ENCODE measurements around the gene CKMT2. TPM values are rescaled to one million over a fixed set of nuclear protein-coding genes. Genes with fewer than 3 reads are reported as not detected.

CKMT2 gene
- total and polyA plus RNA-seq, 8 donors: 0.82 to 3.2 (median 1.9) TPM

DNA sequence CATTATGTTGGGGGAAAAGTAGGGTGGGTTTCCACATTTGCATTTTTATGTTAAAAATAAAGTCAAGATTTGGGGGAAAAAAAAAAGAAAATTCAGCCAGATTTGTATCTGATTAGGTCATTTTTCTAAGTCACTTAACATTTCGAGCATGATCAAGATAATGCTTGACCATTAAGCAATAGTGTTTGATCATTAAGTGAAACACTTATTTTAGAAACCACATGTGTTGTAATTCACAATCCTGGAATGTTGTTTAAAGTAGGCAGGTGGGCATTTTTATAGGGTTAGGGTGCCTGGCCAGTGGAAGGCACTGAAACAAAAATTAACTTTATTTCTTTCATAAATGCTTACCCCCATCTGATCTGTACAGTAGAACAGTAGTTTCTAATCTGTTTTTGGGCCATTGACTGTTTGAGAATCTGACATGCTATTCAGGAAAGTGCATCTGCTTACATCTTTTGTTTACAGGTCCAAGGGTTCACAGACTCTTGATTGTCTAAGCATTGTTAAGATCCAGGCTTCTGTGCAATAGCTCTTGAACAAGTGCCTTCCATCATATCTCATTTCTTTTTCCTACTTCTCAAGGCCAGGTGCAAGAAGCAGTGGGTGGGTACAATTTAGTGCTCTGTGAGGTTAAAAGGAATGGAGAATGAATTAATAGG lies 77.4 kb downstream of the CKMT2 start:
- no peak overlapping the region for H3K4me3 ChIP-seq
- H3K27ac ChIP-seq: no peak overlapping the region
- TF ChIP-seq, protein P1, sequence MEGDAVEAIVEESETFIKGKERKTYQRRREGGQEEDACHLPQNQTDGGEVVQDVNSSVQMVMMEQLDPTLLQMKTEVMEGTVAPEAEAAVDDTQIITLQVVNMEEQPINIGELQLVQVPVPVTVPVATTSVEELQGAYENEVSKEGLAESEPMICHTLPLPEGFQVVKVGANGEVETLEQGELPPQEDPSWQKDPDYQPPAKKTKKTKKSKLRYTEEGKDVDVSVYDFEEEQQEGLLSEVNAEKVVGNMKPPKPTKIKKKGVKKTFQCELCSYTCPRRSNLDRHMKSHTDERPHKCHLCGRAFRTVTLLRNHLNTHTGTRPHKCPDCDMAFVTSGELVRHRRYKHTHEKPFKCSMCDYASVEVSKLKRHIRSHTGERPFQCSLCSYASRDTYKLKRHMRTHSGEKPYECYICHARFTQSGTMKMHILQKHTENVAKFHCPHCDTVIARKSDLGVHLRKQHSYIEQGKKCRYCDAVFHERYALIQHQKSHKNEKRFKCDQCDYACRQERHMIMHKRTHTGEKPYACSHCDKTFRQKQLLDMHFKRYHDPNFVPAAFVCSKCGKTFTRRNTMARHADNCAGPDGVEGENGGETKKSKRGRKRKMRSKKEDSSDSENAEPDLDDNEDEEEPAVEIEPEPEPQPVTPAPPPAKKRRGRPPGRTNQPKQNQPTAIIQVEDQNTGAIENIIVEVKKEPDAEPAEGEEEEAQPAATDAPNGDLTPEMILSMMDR (IDR thresholded peaks at IDR 0.05): no peak
- FAIRE-seq (no peak), ATAC-seq (no peak), DNase-seq (no peak)
- H3K36me3 ChIP-seq: peaks cover 0 to 14% (median 0%) of the 10 kb centered on the region in 3 donors
- intact Hi-C loops (cut with DNase I): no loop called here
- no peaks in the 10 kb centered on the region for H3K4me1 ChIP-seq
- H3K27me3 ChIP-seq: no peaks in the 10 kb centered on the region
- 65 to 67% methylated on average over 1 of the region's 1 CpG for WGBS, 2 donors
- H3K9me3 ChIP-seq: no peaks in the 10 kb centered on the region

DNA sequence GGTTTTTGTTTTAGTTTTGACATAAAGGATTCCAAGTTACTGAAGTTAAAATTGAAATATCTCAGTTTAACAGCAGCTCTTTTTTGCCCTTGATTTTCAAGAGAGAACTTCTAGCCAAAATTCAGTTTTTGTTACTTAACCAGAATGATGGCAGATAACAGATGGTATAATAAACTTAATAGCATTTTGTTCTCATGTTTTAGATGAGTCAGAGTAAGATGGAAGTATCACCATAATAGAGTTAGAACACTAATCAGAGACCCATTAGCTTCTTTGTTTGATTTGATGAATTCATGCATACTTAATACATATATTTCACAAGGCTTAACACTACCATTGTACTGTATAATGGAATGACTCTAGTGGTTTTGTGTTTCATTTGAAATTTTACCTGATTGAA lies 80.2 kb downstream of the CKMT2 start:
- DNase-seq (no peak), FAIRE-seq (no peak), ATAC-seq (no peak)
- Histone ChIP-seq H3K4me1 (no peaks in the 10 kb centered on the region), H3K27ac (no peak overlapping the region), H3K36me3 (peaks cover 0 to 14% (median 0%) of the 10 kb centered on the region in 3 donors), H3K4me3 (no peak overlapping the region), H3K27me3 (no peaks in the 10 kb centered on the region), H3K9me3 (no peaks in the 10 kb centered on the region)
- TF ChIP-seq, protein P1 (IDR thresholded peaks at IDR 0.05): no peak
- intact Hi-C loops (cut with DNase I): no loop called here

DNA sequence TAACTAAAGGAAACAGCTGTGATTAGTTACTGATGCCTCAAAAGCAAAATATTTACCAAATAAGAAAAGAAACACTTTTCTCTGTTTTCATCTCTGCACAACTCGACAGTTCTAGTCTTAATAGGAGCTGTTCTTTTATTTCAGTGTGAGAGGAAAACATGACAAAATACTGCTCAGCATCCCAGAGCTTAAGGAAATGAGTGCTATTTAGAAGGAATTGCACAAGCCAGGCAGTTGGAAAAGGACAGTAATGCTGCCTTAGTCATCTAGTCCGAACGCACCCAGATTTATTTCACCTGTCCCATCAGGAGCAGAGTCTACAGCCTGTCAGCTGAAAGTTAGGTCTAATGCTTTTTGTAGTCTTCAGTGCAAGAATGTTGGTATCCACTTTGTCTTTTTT lies 80.6 kb downstream of the CKMT2 start:
- H3K36me3 ChIP-seq: peaks cover 0 to 14% (median 0%) of the 10 kb centered on the region in 3 donors
- no peaks in the 10 kb centered on the region for H3K4me1 ChIP-seq
- no peak overlapping the region for H3K27ac ChIP-seq
- WGBS, 2 donors: 98 to 99% methylated on average over 3 of the region's 3 CpGs
- intact Hi-C loops (cut with DNase I): no loop called here
- no peak for DNase-seq
- no peak for ATAC-seq
- H3K27me3 ChIP-seq: no peaks in the 10 kb centered on the region
- TF ChIP-seq, protein P1 (IDR thresholded peaks at IDR 0.05): no peak
- no peak for FAIRE-seq
- no peaks in the 10 kb centered on the region for H3K9me3 ChIP-seq
- no peak overlapping the region for H3K4me3 ChIP-seq

DNA sequence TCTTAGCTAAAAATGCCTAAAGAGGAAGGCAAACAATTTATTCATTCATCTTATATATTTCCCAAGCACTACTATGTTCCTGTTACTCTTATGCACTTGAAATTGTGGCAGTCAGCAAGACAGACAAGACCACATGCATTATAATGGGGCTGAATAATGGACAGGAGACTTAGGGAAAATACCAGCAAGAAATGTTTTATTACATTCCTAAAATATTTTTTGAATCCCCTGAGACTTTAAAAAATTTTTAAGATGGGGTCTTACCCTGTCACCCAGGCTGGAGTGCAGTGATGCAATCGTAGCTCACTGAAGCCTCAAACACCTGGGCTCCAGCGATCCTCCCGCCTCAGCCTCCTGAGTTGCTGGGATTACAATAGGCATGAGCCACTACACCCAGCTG lies 81.5 kb downstream of the CKMT2 start:
- 96 to 97% methylated on average over 3 of the region's 3 CpGs for WGBS, 2 donors
- no peak overlapping the region for H3K4me3 ChIP-seq

DNA sequence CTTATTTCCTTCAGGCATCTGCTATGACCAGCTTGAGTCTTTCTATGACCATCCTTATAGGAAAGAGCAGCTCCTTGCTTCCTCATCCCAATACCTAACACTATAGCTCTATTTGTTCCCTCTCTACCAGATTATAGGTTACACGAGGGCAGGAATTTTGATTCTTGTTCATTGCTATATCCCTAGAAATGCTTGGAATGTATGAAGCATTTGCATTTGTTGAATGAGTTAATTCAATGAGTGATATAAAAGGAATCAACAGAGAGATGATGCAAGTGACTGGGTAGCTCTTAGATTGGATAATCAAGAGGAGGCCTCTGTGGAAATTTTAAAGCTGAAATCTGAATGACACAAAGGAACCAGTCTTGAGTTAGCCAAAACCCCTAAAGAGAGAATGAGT lies 82.2 kb downstream of the CKMT2 start:
- no peak for ATAC-seq
- H3K27me3 ChIP-seq: no peaks in the 10 kb centered on the region
- H3K9me3 ChIP-seq: no peaks in the 10 kb centered on the region
- intact Hi-C loops (cut with DNase I): no loop called here
- DNase-seq: no peak
- H3K4me1 ChIP-seq: no peaks in the 10 kb centered on the region
- FAIRE-seq: no peak
- H3K27ac ChIP-seq: no peak overlapping the region
- 75 to 80% methylated on average over 1 of the region's 1 CpG for WGBS, 2 donors
- no peak overlapping the region for H3K4me3 ChIP-seq
- TF ChIP-seq, protein P1 (IDR thresholded peaks at IDR 0.05): no peak
- H3K36me3 ChIP-seq: peaks cover 0 to 14% (median 0%) of the 10 kb centered on the region in 3 donors

More for the DNA sequence above, 81.5 kb downstream of the CKMT2 start:
- DNase-seq (no peak), FAIRE-seq (no peak), ATAC-seq (no peak)
- no peak overlapping the region for H3K27ac ChIP-seq
- H3K36me3 ChIP-seq: peaks cover 0 to 14% (median 0%) of the 10 kb centered on the region in 3 donors
- intact Hi-C loops (cut with DNase I): no loop called here
- no peaks in the 10 kb centered on the region for H3K27me3 ChIP-seq
- H3K9me3 ChIP-seq: no peaks in the 10 kb centered on the region
- TF ChIP-seq, protein P1 (IDR thresholded peaks at IDR 0.05): no peak
- no peaks in the 10 kb centered on the region for H3K4me1 ChIP-seq
